Endodermal cell (in vitro differentiated cells): Measurements from ENCODE around the gene CNTROB. TPM values are rescaled to one million over a fixed set of nuclear protein-coding genes. Genes with fewer than 3 reads are reported as not detected.

Experiments used
- DNase-seq: peaks from one replicate; pipeline ENCODE4 v3.0.0-alpha.2; 2017
- H3K27ac ChIP-seq: 2 replicates; pipeline ENCODE4 v1.5.1; 2013; ENCODE audit warnings: mild to moderate bottlenecking, low read depth, low read length, moderate library complexity
- H3K27me3 ChIP-seq: 2 replicates; pipeline ENCODE4 v1.6.1; 2013; ENCODE audit warnings: mild to moderate bottlenecking, low read length, moderate library complexity; ENCODE audit not compliant: insufficient read depth, control insufficient read depth, poor library complexity, severe bottlenecking
- H3K36me3 ChIP-seq: 2 replicates; pipeline ENCODE4 v1.7.0; 2013; ENCODE audit warnings: mild to moderate bottlenecking, low read length, moderate library complexity; ENCODE audit not compliant: control insufficient read depth, insufficient read depth
- H3K4me1 ChIP-seq: one replicate; pipeline ENCODE4 v1.7.0; 2013; ENCODE audit warnings: low read length; ENCODE audit not compliant: control insufficient read depth, insufficient read depth
- H3K4me3 ChIP-seq: 2 replicates; pipeline ENCODE4 v1.5.1; 2013; ENCODE audit warnings: mild to moderate bottlenecking, low read length, moderate library complexity
- H3K9ac ChIP-seq: 2 replicates; pipeline ENCODE4 v1.6.1; 2013; ENCODE audit warnings: mild to moderate bottlenecking, low read length, moderate library complexity; ENCODE audit not compliant: poor library complexity, severe bottlenecking; ENCODE audit errors: extremely low read depth
- H3K9me3 ChIP-seq: 2 replicates; pipeline ENCODE4 v1.6.1; 2013; ENCODE audit warnings: mild to moderate bottlenecking, low read length, moderate library complexity; ENCODE audit not compliant: control insufficient read depth
- H3K27ac Mint-ChIP-seq: 2 replicates; pipeline ENCODE4 v1.8.0; 2020; ENCODE audit warnings: mixed read lengths
- H3K27me3 Mint-ChIP-seq: 2 replicates; pipeline ENCODE4 v1.8.0; 2021; ENCODE audit warnings: mild to moderate bottlenecking, mixed read lengths; ENCODE audit not compliant: insufficient read depth
- H3K36me3 Mint-ChIP-seq: 2 replicates; pipeline ENCODE4 v1.8.0; 2020; ENCODE audit warnings: low read depth, mixed read lengths
- H3K4me1 Mint-ChIP-seq: 2 replicates; pipeline ENCODE4 v1.8.0; 2020; ENCODE audit warnings: mixed read lengths
- H3K4me3 Mint-ChIP-seq: 2 replicates; pipeline ENCODE4 v1.8.0; 2020; ENCODE audit warnings: mild to moderate bottlenecking, moderate library complexity, mixed read lengths
- H3K9me3 Mint-ChIP-seq: 2 replicates; pipeline ENCODE4 v1.8.0; 2020; ENCODE audit warnings: mild to moderate bottlenecking, mixed read lengths
- CTCF ChIP-seq: fragments of 200-600 bp; sonication (generic); conservative IDR thresholded peaks from 2 replicates; pipeline ENCODE4 v1.5.0; 2021; ENCODE audit warnings: antibody characterized with exemption, mild to moderate bottlenecking
- WGBS, 2 experiments: methylation state at CpG; one replicate each; pipeline versions ENCODE4 v1.1.5 to v1.1.7; 2013; ENCODE audit warnings: missing lambda C conversion rate in 2 of 2, mixed read lengths in 1 of 2; ENCODE audit not compliant: insufficient coverage in 1 of 2, insufficient read length in 1 of 2; 5-methylcytosine and 5-hydroxymethylcytosine counted together
- long read RNA-seq, 4 experiments: library from polyadenylated mRNA in 2 of 4; library from RNA in 1 of 4; library from capped mRNA in 1 of 4; stranded (forward) in 3 of 4; unstranded in 1 of 4; transcript quantifications; one replicate each; pipeline ENCODE4 v2.0.0, GENCODE V29; 2020 to 2021; ENCODE audit warnings: inconsistent platforms in 1 of 4
- polyA plus RNA-seq, 2 experiments: library from polyadenylated mRNA; stranded (reverse); fragments of 50-300 nt; gene quantifications; one replicate each; pipeline ENCODE4 v1.2.3, GENCODE V29; 2013
- total RNA-seq, 2 donors: library from RNA; stranded (reverse); fragmentation: NEBNext Ultra II Directional in 1 of 2; extraction: Animal tissue kit (Norgen Biotek cat#: 25700) in 1 of 2; gene quantifications; 2 replicates in 1 of 2; 3 replicates in 1 of 2; pipeline ENCODE4 v1.2.1, GENCODE V29; 2021

CNTROB gene
- 10 to 100 TPM; 47.5 to 57.4 TPM for total RNA-seq
- polyA plus RNA-seq (2013, experiment 1 of 2): 69.8 TPM
- 56.3 TPM for polyA plus RNA-seq (2013, experiment 2 of 2)
- long read RNA-seq, experiment 1, partial matches to known transcripts: 6 of 11 reads
- long read RNA-seq, experiment 1, other reads (novel, unspliced or antisense): 3 of 11 reads
- long read RNA-seq, experiment 2, transcript CNTROB-203 (19 exons, 2,783 nt): minor isoform, 9 of 70 reads
- long read RNA-seq, experiment 2, transcript CNTROB-202 (19 exons, 3,705 nt): major isoform, 19 of 70 reads
- long read RNA-seq, experiment 2, partial matches to known transcripts: 10 of 70 reads
- long read RNA-seq, experiment 2, other reads (novel, unspliced or antisense): 32 of 70 reads
- long read RNA-seq, experiment 3, transcript CNTROB-202 (19 exons, 3,705 nt): major isoform, 16 of 67 reads
- long read RNA-seq, experiment 3, transcript CNTROB-203 (19 exons, 2,783 nt): minor isoform, 11 of 67 reads
- long read RNA-seq, experiment 3, partial matches to known transcripts: 13 of 67 reads
- long read RNA-seq, experiment 3, other reads (novel, unspliced or antisense): 27 of 67 reads
- long read RNA-seq, experiment 4: 0 reads

- TF ChIP-seq CTCF: no peak
- H3K36me3 Mint-ChIP-seq: peaks cover 26% of the 10 kb centered on the region
Observed at GRCh38 chr17:7931709-7932482, at the start of gene CNTROB, which contains the start of gene TRAPPC1. Gene CNTROB (plus strand): TSS chr17:7932206. CDS start chr17:7933080, 874 bp downstream. Gene TRAPPC1 (minus strand): TSS chr17:7931946. CDS start chr17:7931829, 117 bp downstream.

GRCh38 chr17:7882629-7883028 is 49.4 kb upstream of the CNTROB start:
- WGBS, 2 experiments: 81% methylated on average over 3 of the region's 3 CpGs; no CpG with 5 or more reads in 1 of the 2 experiments
- no peak overlapping the region for H3K27ac Mint-ChIP-seq
- peaks cover 38% of the 10 kb centered on the region for H3K36me3 ChIP-seq
- H3K27ac ChIP-seq: no peak overlapping the region
- H3K4me3 ChIP-seq: peak overlapping the region; percentile 73
- no peaks in the 10 kb centered on the region for H3K9me3 ChIP-seq
- no peak for TF ChIP-seq CTCF
- no peaks in the 10 kb centered on the region for H3K4me1 ChIP-seq
- no peaks in the 10 kb centered on the region for H3K27me3 ChIP-seq
- peak; percentile 40 for DNase-seq
- no peaks in the 10 kb centered on the region for H3K4me1 Mint-ChIP-seq
- H3K36me3 Mint-ChIP-seq: peaks cover 3% of the 10 kb centered on the region
- H3K9me3 Mint-ChIP-seq: no peaks in the 10 kb centered on the region
- no peak overlapping the region for H3K4me3 Mint-ChIP-seq
- peaks cover 8% of the 10 kb centered on the region for H3K27me3 Mint-ChIP-seq
- no peak overlapping the region for H3K9ac ChIP-seq

More at GRCh38 chr17:7931709-7932482, at the start of gene CNTROB, which contains the start of gene TRAPPC1:
- Histone ChIP-seq H3K27ac (peak within 1 kb of the TSS; percentile 47), H3K4me3 (peak within 1 kb of the TSS; percentile 95), H3K9ac (peak within 1 kb of the TSS; percentile 67), H3K4me1 (peaks cover 5% of the 10 kb centered on the region), H3K9me3 (no peaks in the 10 kb centered on the region), H3K27me3 (peaks cover 18% of the 10 kb centered on the region), H3K36me3 (peaks cover 32% of the 10 kb centered on the region)
- peaks cover 32% of the 10 kb centered on the region for H3K4me1 Mint-ChIP-seq
- H3K27me3 Mint-ChIP-seq: peaks cover 29% of the 10 kb centered on the region
- 0% methylated on average over 2 to 55 of the region's 55 CpGs for WGBS, 2 experiments
- peak within 1 kb of the TSS; percentile 98 for H3K27ac Mint-ChIP-seq
- H3K4me3 Mint-ChIP-seq: peak within 1 kb of the TSS; percentile 99
- DNase-seq: peak; percentile 100
- H3K9me3 Mint-ChIP-seq: no peaks in the 10 kb centered on the region

GRCh38 chr17:7883781-7884386 is 48.1 kb upstream of the CNTROB start:
- no peaks in the 10 kb centered on the region for H3K9me3 ChIP-seq
- peak overlapping the region; percentile 26 for H3K9ac ChIP-seq
- no peak overlapping the region for H3K27ac ChIP-seq
- peaks cover 31% of the 10 kb centered on the region for H3K36me3 ChIP-seq
- Mint-ChIP-seq H3K4me1 (no peaks in the 10 kb centered on the region), H3K36me3 (peaks cover 3% of the 10 kb centered on the region), H3K4me3 (no peak overlapping the region), H3K27me3 (peaks cover 8% of the 10 kb centered on the region), H3K9me3 (no peaks in the 10 kb centered on the region), H3K27ac (peak overlapping the region; percentile 52)
- WGBS, 2 experiments: no CpG with 5 or more reads among the region's 3 CpGs
- no peaks in the 10 kb centered on the region for H3K27me3 ChIP-seq
- TF ChIP-seq CTCF: no peak
- peaks cover 9% of the 10 kb centered on the region for H3K4me1 ChIP-seq
- peak; percentile 20 for DNase-seq
- peak overlapping the region; percentile 73 for H3K4me3 ChIP-seq
